ENCODE data around the gene C4orf33.
"Not testable (repeated sequence)": the region's sequence is repeated elsewhere in the genome, so short reads cannot be mapped to it uniquely, and the experiment has no call there.

C4orf33 gene

GRCh38 chr4:129095811-129096454 is at the start of gene C4orf33:
TSS of gene C4orf33 (plus strand) at chr4:129096152. CDS start at chr4:129102611, 6,459 bp downstream.
- DNase-seq (ENCODE audit: low read depth, low spot score), result peak; percentile 43

GRCh38 chr4:129059028-129059427 is 36.9 kb upstream of the C4orf33 start:
- no peak for DNase-seq (ENCODE audit: low read depth, low spot score)

GRCh38 chr4:129062580-129062979 is 33.4 kb upstream of the C4orf33 start:
- no peak for DNase-seq (ENCODE audit: low read depth, low spot score)

- DNase-seq (ENCODE audit: low read depth, low spot score), result no peak
Measured at GRCh38 chr4:129063640-129064039, 32.3 kb upstream of the C4orf33 start.

- peak; percentile 45 for DNase-seq (ENCODE audit: low read depth, low spot score)
Measured at GRCh38 chr4:129064717-129065116, 31.2 kb upstream of the C4orf33 start.

GRCh38 chr4:129069537-129069936 is 26.4 kb upstream of the C4orf33 start:
- not testable (repeated sequence) for DNase-seq (ENCODE audit: low read depth, low spot score)

GRCh38 chr4:129077326-129077725 is 18.6 kb upstream of the C4orf33 start:
- DNase-seq (ENCODE audit: low read depth, low spot score), result no peak

- no peak for DNase-seq (ENCODE audit: low read depth, low spot score)
Measured at GRCh38 chr4:129080129-129080528, 15.8 kb upstream of the C4orf33 start.

- no peak for DNase-seq (ENCODE audit: low read depth, low spot score)
Measured at GRCh38 chr4:129082302-129082701, 13.7 kb upstream of the C4orf33 start.

- DNase-seq (ENCODE audit: low read depth, low spot score), result no peak
Measured at GRCh38 chr4:129085472-129085871, 10.5 kb upstream of the C4orf33 start.

GRCh38 chr4:129087516-129087915 is 8.4 kb upstream of the C4orf33 start:
- DNase-seq (ENCODE audit: low read depth, low spot score), result no peak

- peak; percentile 10 for DNase-seq (ENCODE audit: low read depth, low spot score)
Measured at GRCh38 chr4:129092631-129093190, 3.2 kb upstream of the C4orf33 start.

GRCh38 chr4:129093191-129093920 is 2.6 kb upstream of the C4orf33 start, which contains the start of gene SCLT1:
TSS of gene SCLT1 (minus strand) at chr4:129093539. CDS start at chr4:129093103, 436 bp downstream.
- peak; percentile 96 for DNase-seq (ENCODE audit: low read depth, low spot score)

GRCh38 chr4:129094347-129094746 is 1.6 kb upstream of the C4orf33 start:
- DNase-seq (ENCODE audit: low read depth, low spot score), result no peak

- no peak for DNase-seq (ENCODE audit: low read depth, low spot score)
Measured at GRCh38 chr4:129098531-129099001, 2.6 kb downstream of the C4orf33 start.

GRCh38 chr4:129109965-129110824 is 14.2 kb downstream of the C4orf33 start:
- DNase-seq (ENCODE audit: low read depth, low spot score), result no peak

- DNase-seq (ENCODE audit: low read depth, low spot score), result no peak
Measured at GRCh38 chr4:129110931-129111330, 15.0 kb downstream of the C4orf33 start.

GRCh38 chr4:129111919-129112318 is 16.0 kb downstream of the C4orf33 start:
- DNase-seq (ENCODE audit: low read depth, low spot score), result no peak

- no peak for DNase-seq (ENCODE audit: low read depth, low spot score)
Measured at GRCh38 chr4:129113434-129113833, 17.5 kb downstream of the C4orf33 start.

- DNase-seq (ENCODE audit: low read depth, low spot score), result no peak
Measured at GRCh38 chr4:129113919-129114318, 18.0 kb downstream of the C4orf33 start.

GRCh38 chr4:129117705-129118104 is 21.8 kb downstream of the C4orf33 start:
- DNase-seq (ENCODE audit: low read depth, low spot score), result no peak

GRCh38 chr4:129126614-129127013 is 30.7 kb downstream of the C4orf33 start:
- DNase-seq (ENCODE audit: low read depth, low spot score), result not testable (repeated sequence)

Data from smooth muscle cell of the brain vasculature (primary cell).